K562 treated with DMSO at 1 percent for 4 hours (cell line): Measurements from ENCODE around the gene FAM25C. TPM values are rescaled to one million over a fixed set of nuclear protein-coding genes. Genes with fewer than 3 reads are reported as not detected.

Experiments used
- total RNA-seq: library from RNA; unstranded; fragments of 300-600 nt; gene quantifications from 2 replicates; pipeline ENCODE4 v1.2.3, GENCODE V29; 2022; ENCODE audit not compliant: insufficient read depth

The FAM25C gene
- total RNA-seq: not detected in 2 replicates

DNA sequence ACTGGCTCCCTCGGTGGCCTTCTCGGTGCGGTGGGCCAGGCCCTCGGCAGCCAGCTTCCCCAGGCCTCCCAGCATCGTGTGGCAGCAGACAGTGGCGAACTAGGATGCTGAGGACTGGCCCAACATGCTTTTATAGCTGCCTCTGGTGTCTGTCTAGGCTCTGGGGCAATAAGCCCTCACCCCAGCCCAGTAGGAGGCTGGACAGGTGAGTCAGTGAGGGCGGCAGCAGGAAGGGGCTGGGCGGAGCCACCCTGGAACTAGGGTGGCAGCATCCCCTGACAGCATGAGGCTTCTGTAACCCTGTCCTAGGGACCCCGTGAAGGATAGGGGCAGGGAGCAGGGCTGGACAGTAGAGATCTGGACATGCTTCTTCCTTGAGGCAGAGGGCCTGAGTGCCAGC is at the start of gene FAM25C:
Gene FAM25C, minus strand, starts transcription at position 101 of the 400 bp plus-strand sequence. Its CDS starts 26 bp downstream, at position 75.

Other genes with a start within 250 kb of the FAM25C start
- not detected in 2 replicates for gene SYT15B, start 236.2 kb downstream of the FAM25C start, total RNA-seq
- not detected in 2 replicates for gene NPY4R2, start 81.1 kb downstream of the FAM25C start, total RNA-seq